Vagina (tissue), 2 donors: Measurements from ENCODE around the gene TMEM259. TPM values are rescaled to one million over a fixed set of nuclear protein-coding genes. Genes with fewer than 3 reads are reported as not detected.

Experiments
- DNase-seq, 2 donors: peaks; one replicate each; pipeline ENCODE4 v3.0.0-alpha.2; 2017; ENCODE audit errors: extremely low spot score in 2 of 2
- H3K27ac ChIP-seq: fragments of 200-600 bp; sonication (generic); one replicate; pipeline ENCODE4 v1.5.1; 2019
- H3K27me3 ChIP-seq: fragments of 200-600 bp; sonication (generic); one replicate; pipeline ENCODE4 v1.5.1; 2019
- H3K36me3 ChIP-seq, 2 donors: fragments of 200-600 bp; sonication (generic); one replicate each; pipeline ENCODE4 v1.5.1; 2017 to 2019
- H3K4me1 ChIP-seq: fragments of 200-600 bp; sonication (generic); one replicate; pipeline ENCODE4 v1.5.1; 2019
- H3K4me3 ChIP-seq, 2 donors: fragments of 200-600 bp; sonication (generic); 1 replicate in 1 of 2; 2 replicates in 1 of 2; pipeline ENCODE4 v1.5.1; 2016 to 2019
- H3K9me3 ChIP-seq: fragments of 200-600 bp; sonication (generic); one replicate; pipeline ENCODE4 v1.5.1; 2019
- CTCF ChIP-seq, 3 experiments: fragments of 450-650 bp in 2 of 3; fragments of 200-600 bp in 1 of 3; sonication (generic) in 1 of 3; IDR thresholded peaks; one replicate each; pipeline ENCODE4 v1.5.1; 2017 to 2019; ENCODE audit warnings: antibody characterized with exemption in 3 of 3, mild to moderate bottlenecking in 2 of 3, moderate library complexity in 2 of 3
- POLR2A ChIP-seq, 2 donors: fragments of 450-650 bp; IDR thresholded peaks; one replicate each; pipeline ENCODE4 v1.6.1; 2017; ENCODE audit warnings: antibody characterized with exemption in 2 of 2, mild to moderate bottlenecking in 2 of 2, moderate library complexity in 2 of 2
- POLR2AphosphoS5 ChIP-seq, 2 donors: sonication (generic); formaldehyde crosslinking; IDR thresholded peaks; one replicate each; pipeline ENCODE4 v1.9.0; 2017; ENCODE audit warnings: antibody characterized with exemption in 2 of 2, mild to moderate bottlenecking in 2 of 2, low read depth in 1 of 2; ENCODE audit not compliant: insufficient read depth in 1 of 2
- intact Hi-C: fragments of 100-400 bp; cut with DNase I; formaldehyde crosslinking; loops from one replicate; pipeline ENCODE4 v1.15.1; 2023
- total RNA-seq: library from RNA; depleted of rRNA; stranded (reverse); fragments of >200 nt; gene quantifications from one replicate; pipeline ENCODE4 v1.2.3, GENCODE V29; 2016

The TMEM259 gene
- total RNA-seq, 1 donor from 2014 or later: 130 TPM

- Histone ChIP-seq H3K27ac (no peak overlapping the region), H3K4me3 (no peak overlapping the region), H3K4me1 (peaks cover 27% of the 10 kb centered on the region), H3K36me3 (peaks cover 0 to 5% of the 10 kb centered on the region in 2 donors), H3K27me3 (no peaks in the 10 kb centered on the region), H3K9me3 (peaks cover 20% of the 10 kb centered on the region)
- intact Hi-C loops: no loop called here
- TF ChIP-seq CTCF (IDR thresholded peaks at IDR 0.05): no peak
- DNase-seq: no peak
Observed at GRCh38 chr19:1061987-1062386, 41.1 kb upstream of the TMEM259 start.

GRCh38 chr19:1060689-1061088 lies 39.8 kb upstream of the TMEM259 start:
- intact Hi-C loops: no loop called here
- Histone ChIP-seq H3K9me3 (peaks cover 26% of the 10 kb centered on the region), H3K27ac (no peak overlapping the region), H3K27me3 (no peaks in the 10 kb centered on the region), H3K36me3 (peaks cover 0 to 5% of the 10 kb centered on the region in 2 donors), H3K4me1 (peaks cover 14% of the 10 kb centered on the region), H3K4me3 (no peak overlapping the region)
- no peak for DNase-seq
- TF ChIP-seq CTCF (IDR thresholded peaks at IDR 0.05): no peak
- no peak for TF ChIP-seq POLR2AphosphoS5 (IDR thresholded peaks at IDR 0.05; ENCODE audit: insufficient read depth in 1 of 2, low read depth in 1 of 2)

- peaks cover 0 to 5% of the 10 kb centered on the region in 2 donors for H3K36me3 ChIP-seq
- H3K4me1 ChIP-seq: no peaks in the 10 kb centered on the region
- intact Hi-C loops: no loop called here
- peaks cover 26% of the 10 kb centered on the region for H3K9me3 ChIP-seq
- TF ChIP-seq CTCF (IDR thresholded peaks at IDR 0.05) (no peak), POLR2AphosphoS5 (IDR thresholded peaks at IDR 0.05; ENCODE audit: insufficient read depth in 1 of 2, low read depth in 1 of 2) (no peak), POLR2A (IDR thresholded peaks at IDR 0.05) (no peak)
- H3K27me3 ChIP-seq: no peaks in the 10 kb centered on the region
- DNase-seq: no peak
- H3K27ac ChIP-seq: no peak overlapping the region
- H3K4me3 ChIP-seq: no peak overlapping the region
Observed at GRCh38 chr19:1058112-1058511, 37.2 kb upstream of the TMEM259 start.

- Histone ChIP-seq H3K4me3 (no peak overlapping the region), H3K36me3 (peaks cover 0 to 5% of the 10 kb centered on the region in 2 donors), H3K27ac (no peak overlapping the region), H3K9me3 (peaks cover 26% of the 10 kb centered on the region), H3K27me3 (no peaks in the 10 kb centered on the region), H3K4me1 (no peaks in the 10 kb centered on the region)
- no peak for TF ChIP-seq CTCF (IDR thresholded peaks at IDR 0.05)
- TF ChIP-seq POLR2AphosphoS5 (IDR thresholded peaks at IDR 0.05; ENCODE audit: insufficient read depth in 1 of 2, low read depth in 1 of 2): no peak
- no peak for TF ChIP-seq POLR2A (IDR thresholded peaks at IDR 0.05)
- intact Hi-C loops: no loop called here
- no peak for DNase-seq
Observed at GRCh38 chr19:1057176-1057855, 36.4 kb upstream of the TMEM259 start.

- DNase-seq: no peak
- TF ChIP-seq CTCF (IDR thresholded peaks at IDR 0.05) (no peak), POLR2AphosphoS5 (IDR thresholded peaks at IDR 0.05; ENCODE audit: insufficient read depth in 1 of 2, low read depth in 1 of 2) (no peak), POLR2A (IDR thresholded peaks at IDR 0.05) (no peak)
- peaks cover 26% of the 10 kb centered on the region for H3K9me3 ChIP-seq
- no peaks in the 10 kb centered on the region for H3K27me3 ChIP-seq
- intact Hi-C loops: no loop called here
- peaks cover 0 to 5% of the 10 kb centered on the region in 2 donors for H3K36me3 ChIP-seq
- no peaks in the 10 kb centered on the region for H3K4me1 ChIP-seq
- no peak overlapping the region for H3K27ac ChIP-seq
- no peak overlapping the region for H3K4me3 ChIP-seq
Observed at GRCh38 chr19:1055886-1056620, 35.1 kb upstream of the TMEM259 start.
